Left lobe of liver (tissue), 2 donors: ENCODE results near the gene PGPEP1. TPM values are rescaled to one million over a fixed set of nuclear protein-coding genes. Genes with fewer than 3 reads are reported as not detected.
A peak's percentile ranks its signal among the peaks of the same experiment; 100 is the strongest.
"Not testable (repeated sequence)": the region's sequence is repeated elsewhere in the genome, so short reads cannot be mapped to it uniquely, and the experiment has no call there.

Source experiments
- ATAC-seq: fragments of 200-7000 bp; cut with Tn5 transposase; one replicate; pipeline ENCODE4 v1.9.1; 2020; ENCODE audit warnings: mild to moderate bottlenecking, moderate library complexity
- DNase-seq: peaks from one replicate; pipeline ENCODE4 v3.0.0-alpha.2; 2020; ENCODE audit warnings: low spot score
- total RNA-seq: library from RNA; stranded (reverse); gene quantifications from one replicate; pipeline ENCODE4 v1.2.1, GENCODE V29; 2021
- donor health status: DM: no; HTN: no; CAD: no; lungs with moderate emphysema.
- donor health status: DM: no; HTN: yes; CAD: no.

The PGPEP1 gene
- total RNA-seq, 1 donor from 2014 or later, result 62.4 TPM

GRCh38 chr19:18362934-18363542, 22.6 kb downstream of the PGPEP1 start:
- peak; percentile 25 for ATAC-seq
- no peak for DNase-seq

GRCh38 chr19:18363787-18364186, 23.4 kb downstream of the PGPEP1 start:
- no peak for ATAC-seq

GRCh38 chr19:18364277-18364825, 24.0 kb downstream of the PGPEP1 start:
- not testable (repeated sequence) for ATAC-seq

More at GRCh38 chr19:18363787-18364186, 23.4 kb downstream of the PGPEP1 start:
- DNase-seq, result no peak

GRCh38 chr19:18364826-18365528, 24.6 kb downstream of the PGPEP1 start:
- peak; percentile 62 for ATAC-seq
- DNase-seq, result peak; percentile 75

More at GRCh38 chr19:18364277-18364825, 24.0 kb downstream of the PGPEP1 start:
- DNase-seq, result not testable (repeated sequence)

DNA sequence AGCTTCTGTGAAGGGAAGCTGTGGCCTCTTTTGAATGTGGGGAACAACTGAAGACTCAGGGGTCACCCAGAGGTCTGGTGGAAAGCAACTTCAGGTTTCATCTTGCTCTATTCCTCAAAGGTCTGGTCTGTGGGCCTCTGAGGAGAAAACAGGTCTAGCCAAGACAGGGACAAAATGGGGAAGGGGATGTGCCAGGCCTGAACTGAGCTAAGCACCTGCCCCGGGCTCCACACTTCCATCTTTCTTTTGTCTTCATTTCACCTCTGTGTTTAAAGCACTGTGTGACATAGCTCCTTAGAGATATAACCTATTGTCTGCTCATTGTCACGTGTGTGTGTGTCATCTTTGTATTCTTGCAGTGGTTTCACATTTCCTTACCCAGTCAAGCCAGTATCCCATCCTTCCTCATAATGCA, 25.6 kb downstream of the PGPEP1 start:
- ATAC-seq (no peak), DNase-seq (no peak)

DNA sequence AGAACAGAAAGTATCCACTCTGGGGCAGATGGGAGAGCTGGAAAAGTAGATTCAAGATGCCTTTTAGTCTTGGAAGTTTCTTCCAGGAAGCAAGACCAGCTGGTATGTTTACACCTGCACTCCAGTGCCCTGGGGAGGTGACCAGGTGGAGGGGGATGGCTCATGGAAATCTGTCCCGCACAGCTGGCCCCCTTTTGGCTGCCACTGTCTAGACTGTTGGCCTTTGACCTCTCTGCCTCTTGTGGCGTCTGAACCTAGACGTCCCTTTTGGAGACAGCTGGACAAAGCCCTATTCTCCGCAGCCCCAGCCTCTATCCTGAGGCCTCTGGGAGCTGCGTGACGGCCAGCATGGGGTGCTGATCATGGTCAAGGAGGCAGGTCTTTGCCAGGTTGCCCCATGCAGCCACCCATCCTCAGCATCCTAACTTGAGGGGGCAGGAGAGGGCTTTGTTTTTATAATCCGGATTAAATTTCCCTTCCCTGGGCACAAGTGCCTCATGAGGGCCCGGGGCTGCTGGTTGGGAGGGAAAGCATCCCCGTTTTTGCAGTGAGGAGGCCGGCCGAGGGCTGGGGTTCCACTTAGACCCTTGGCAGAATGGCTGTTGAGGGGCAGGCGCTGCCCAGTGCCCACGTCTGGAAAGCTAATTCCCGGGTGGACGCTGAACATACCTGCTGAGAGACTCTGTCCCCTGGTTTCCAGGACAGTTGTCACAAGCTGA, 28.3 kb downstream of the PGPEP1 start:
- ATAC-seq (no peak), DNase-seq (no peak)

DNA sequence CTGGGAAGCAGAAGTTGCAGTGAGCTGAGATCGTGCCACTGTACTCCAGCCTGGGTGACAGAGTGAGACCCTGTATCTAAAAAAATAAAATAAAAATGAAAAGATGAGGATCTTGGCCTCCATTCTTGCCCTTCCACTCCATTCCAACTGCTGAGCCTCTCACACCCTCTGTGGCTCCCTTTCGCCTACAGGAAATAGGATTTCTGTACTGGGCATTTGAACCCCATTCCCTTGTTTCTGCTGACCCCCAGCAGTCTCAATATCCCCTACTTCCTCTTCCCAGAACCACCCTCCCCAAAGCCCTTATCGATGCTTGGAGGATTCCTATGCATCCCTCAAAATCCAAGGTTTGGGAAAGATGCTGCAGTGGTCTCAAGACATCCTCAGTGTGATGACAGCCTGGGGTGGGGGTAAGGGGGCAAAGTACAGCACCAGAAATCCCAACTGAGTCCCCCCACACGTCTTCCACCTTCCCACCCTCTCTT, 33.1 kb downstream of the PGPEP1 start:
- ATAC-seq (no peak), DNase-seq (no peak)

DNA sequence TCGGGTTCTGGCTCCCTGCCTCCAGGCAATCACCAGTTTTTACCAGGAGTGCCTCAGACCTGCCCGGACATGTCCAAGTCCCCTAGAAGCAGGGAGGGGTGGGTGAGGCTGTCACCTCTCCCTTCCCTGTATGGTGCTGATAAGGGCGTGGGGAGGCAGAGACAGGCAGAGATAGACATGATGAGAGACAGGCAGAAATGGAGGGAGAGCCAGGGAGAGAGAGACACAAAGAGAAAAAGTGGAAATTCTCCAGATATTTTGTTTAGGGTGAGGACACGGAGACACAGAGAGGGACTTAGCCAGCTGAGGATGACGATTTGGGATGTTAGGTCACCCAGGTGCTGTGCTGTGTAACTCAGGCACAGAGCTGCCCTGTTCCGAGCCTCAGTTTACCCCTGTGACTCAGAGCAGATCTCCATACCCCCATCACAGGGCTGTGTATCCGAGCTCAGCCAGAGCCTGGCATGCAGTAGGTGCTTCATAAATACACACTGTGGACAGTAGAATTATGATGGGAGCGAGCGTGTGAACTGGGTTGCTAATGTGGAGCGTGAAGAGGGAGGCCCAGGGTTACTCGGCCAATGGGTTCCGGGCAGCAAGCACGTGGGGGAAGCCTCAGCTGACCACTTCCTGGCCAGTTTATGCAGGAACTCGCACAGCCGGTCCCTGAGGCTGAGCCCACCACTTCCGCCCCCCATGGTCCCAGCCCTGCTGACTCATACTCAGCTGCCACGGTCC, 33.7 kb downstream of the PGPEP1 start:
- peak; percentile 67 for DNase-seq
- peak; percentile 61 for ATAC-seq

GRCh38 chr19:18377026-18377425, 36.6 kb downstream of the PGPEP1 start:
- peak; percentile 32 for ATAC-seq
- DNase-seq, result no peak

DNA sequence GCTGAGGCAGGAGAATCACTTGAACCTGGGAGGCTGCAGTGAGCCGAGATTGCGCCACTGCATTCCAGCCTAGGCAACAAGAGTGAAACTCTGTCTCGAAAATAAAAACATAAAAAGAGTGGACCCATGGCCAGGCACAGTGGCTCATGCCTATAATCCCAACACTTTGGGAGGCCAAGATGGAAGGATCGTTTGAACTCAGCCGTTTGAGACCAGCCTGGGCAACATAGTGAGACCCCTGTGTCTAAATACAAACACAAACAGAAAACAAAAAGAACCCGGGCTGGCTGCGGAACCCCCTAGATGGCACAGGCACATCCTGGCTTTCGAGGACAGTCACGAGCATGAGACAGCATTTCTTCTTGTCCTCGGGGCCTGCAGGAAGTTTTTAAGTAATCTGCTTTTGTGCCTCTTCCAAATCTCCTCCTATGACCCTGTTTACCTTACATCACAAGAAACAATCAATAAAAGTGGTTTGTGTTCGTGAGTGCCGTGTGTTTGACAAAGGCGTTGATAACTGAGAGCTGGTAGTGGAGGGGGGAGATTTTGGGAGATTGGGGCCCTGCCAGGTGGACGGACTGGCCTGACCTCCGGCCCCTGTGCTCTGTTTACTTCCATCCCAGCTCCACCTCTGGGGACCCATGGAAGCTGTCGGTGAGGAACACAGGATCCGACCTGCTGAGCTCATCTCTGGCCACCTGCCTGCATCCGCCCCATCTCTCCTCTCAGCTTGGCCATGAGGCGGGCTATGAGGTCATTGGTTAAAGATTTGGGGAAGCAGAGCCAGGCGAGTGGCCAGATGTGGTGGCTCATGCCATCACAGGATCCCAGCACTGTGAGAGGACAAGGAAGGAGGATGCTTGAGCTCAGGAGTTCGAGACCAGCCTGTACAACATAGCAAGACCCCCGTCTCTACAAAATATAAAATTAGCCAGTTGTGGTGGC, 39.7 kb downstream of the PGPEP1 start:
- ATAC-seq (peak; percentile 88), DNase-seq (peak; percentile 99)

GRCh38 chr19:18380843-18381242, 40.4 kb downstream of the PGPEP1 start:
- no peak for ATAC-seq
- no peak for DNase-seq

DNA sequence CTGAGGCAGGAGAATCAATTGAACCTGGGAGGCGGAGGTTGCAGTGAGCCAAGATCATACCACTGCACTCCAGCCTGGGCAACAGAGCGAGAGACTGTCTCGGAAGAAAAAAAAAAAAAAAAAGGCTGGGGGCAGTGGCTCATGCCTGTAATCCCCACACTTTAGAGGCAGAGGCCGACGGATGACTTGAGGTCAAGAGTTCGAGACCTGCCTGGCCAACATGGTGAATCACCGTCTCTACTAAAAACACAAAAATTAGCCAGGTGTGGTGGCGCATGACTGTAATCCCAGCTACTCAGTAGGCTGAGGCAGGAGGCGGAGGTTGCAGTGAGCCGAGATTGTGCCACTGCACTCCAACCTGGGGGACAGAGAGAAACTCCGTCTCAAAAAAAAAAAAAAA, 43.2 kb downstream of the PGPEP1 start:
- DNase-seq, ATAC-seq: not testable (repeated sequence)

- no peak for ATAC-seq
- DNase-seq, result no peak
Observed at GRCh38 chr19:18384775-18385174, 44.4 kb downstream of the PGPEP1 start.

- DNase-seq (no peak), ATAC-seq (no peak)
Observed at GRCh38 chr19:18385359-18385674, 44.9 kb downstream of the PGPEP1 start.

DNA sequence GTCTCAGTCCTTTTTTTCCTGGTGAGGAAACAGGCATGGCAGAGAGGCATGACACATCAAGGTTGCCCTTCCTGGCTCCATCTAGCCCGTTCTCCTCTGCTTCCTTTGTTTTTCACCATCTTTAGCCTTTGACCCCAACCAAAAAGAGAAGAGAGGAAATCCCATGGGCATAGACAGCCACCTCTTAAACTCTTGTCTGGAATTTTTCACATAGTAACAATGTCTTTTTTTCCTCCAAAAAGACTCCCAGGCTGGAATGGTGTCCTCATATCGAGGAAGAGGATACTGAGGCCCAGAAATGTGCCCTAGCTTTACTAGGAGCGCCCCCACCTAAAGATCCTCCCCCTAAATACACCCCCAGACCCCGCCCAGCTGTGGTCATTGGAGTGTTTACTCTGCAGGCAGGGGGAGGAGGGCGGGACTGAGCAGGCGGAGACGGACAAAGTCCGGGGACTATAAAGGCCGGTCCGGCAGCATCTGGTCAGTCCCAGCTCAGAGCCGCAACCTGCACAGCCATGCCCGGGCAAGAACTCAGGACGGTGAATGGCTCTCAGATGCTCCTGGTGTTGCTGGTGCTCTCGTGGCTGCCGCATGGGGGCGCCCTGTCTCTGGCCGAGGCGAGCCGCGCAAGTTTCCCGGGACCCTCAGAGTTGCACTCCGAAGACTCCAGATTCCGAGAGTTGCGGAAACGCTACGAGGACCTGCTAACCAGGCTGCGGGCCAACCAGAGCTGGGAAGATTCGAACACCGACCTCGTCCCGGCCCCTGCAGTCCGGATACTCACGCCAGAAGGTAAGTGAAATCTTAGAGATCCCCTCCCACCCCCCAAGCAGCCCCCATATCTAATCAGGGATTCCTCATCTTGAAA, 45.5 kb downstream of the PGPEP1 start, which contains the start of gene GDF15:
Gene GDF15 (plus strand): TSS at position 484 of the 868 bp plus-strand sequence. CDS start 32 bp downstream, at position 516.
- DNase-seq (peak; percentile 97), ATAC-seq (peak; percentile 84)

DNA sequence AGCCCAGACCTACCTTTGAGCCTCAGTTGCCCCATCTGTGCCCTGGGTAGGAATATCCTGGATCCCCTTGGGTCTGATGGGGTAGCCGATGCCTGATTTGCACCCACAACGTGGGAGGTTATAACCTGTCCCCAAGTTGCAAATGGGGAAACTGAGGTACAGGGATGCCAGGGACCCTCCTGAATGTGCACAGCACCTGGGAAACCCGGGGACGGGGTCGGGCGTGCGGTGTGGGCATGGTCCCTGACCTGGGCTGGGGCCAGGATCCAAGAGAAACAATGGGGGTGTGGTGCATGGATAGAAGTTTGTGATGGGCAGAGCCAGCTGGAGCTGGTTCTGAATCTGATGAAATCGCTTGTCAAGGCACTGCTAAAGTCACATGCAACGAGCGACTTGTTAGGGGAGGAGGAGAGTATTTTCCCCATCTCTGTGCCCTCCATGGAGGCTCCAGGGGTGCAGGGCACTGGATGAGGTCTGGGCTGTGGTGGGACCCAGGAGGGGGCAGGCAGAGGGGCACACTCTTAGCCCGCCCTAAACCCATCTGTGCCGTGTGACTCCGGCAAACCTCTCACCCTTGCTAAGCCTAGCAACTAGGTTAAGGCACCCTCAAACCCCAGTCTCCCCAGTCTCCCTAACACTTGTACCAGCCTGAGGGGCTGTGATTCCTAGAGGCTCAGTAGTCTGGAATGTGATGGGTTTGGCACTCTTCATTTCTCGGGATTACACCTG, 46.3 kb downstream of the PGPEP1 start:
- DNase-seq, result peak; percentile 84
- ATAC-seq, result peak; percentile 63

- peak; percentile 33 for ATAC-seq
Observed at GRCh38 chr19:18388100-18388959, 47.9 kb downstream of the PGPEP1 start.

More at GRCh38 chr19:18388100-18388959, 47.9 kb downstream of the PGPEP1 start:
- peak; percentile 72 for DNase-seq
